Endothelial cell of umbilical vein (primary cell): ENCODE data around the gene GGACT. TPM values are rescaled to one million over a fixed set of nuclear protein-coding genes. Genes with fewer than 3 reads are reported as not detected.

Experiments used
- BruUV-seq: library from RNA; stranded (reverse); fragments of 400-500 nt; replicated peaks from 2 replicates; lab custom pipeline; 2021; lab: Mats Ljungman, UMichigan
- CTCF ChIA-PET: fragments of 300-600, 350-600 bp; sonication (Branson Sonifier 250); formaldehyde crosslinking; loops from one replicate; lab custom pipeline; 2021; ENCODE audit warnings: antibody characterized with exemption, inconsistent platforms; lab: Charles Lee
- POLR2A ChIA-PET: fragments of 300-600, 350-600 bp; sonication (Branson Sonifier 250); formaldehyde crosslinking; loops from one replicate; lab custom pipeline; 2021; ENCODE audit warnings: antibody characterized with exemption, inconsistent platforms; lab: Charles Lee
- DNase-seq: peaks from one replicate; pipeline ENCODE4 v3.0.0-alpha.2; 2011; ENCODE audit warnings: low read depth, low spot score
- FAIRE-seq: peaks from 2 replicates; lab custom pipeline; 2011; peaks lifted over from hg19 to GRCh38; lab: Jason Lieb, UNC
- H2AFZ ChIP-seq: 2 replicates; pipeline ENCODE4 v1.6.0; 2012; ENCODE audit warnings: low read depth, low read length, control low read depth, inconsistent platforms
- H3K27ac ChIP-seq: 2 replicates; pipeline ENCODE4 v1.5.1; 2011; ENCODE audit warnings: low read depth, mild to moderate bottlenecking, control low read depth, low read length, moderate library complexity; ENCODE audit not compliant: insufficient read depth
- H3K27me3 ChIP-seq, 2 experiments: 2 replicates each; pipeline versions ENCODE4 v1.6.0 to v1.6.1; 2011; ENCODE audit warnings: low read length in 2 of 2, mixed read lengths in 1 of 2; ENCODE audit not compliant: control insufficient read depth in 2 of 2, insufficient read depth in 2 of 2
- H3K36me3 ChIP-seq, 2 experiments: 2 replicates in 1 of 2; 3 replicates in 1 of 2; pipeline ENCODE4 v1.5.1; 2011; ENCODE audit warnings: low read length in 2 of 2, mild to moderate bottlenecking in 1 of 2, moderate library complexity in 1 of 2; ENCODE audit not compliant: control insufficient read depth in 2 of 2, insufficient read depth in 2 of 2; ENCODE audit errors: extremely low read depth in 1 of 2
- H3K4me1 ChIP-seq: 3 replicates; pipeline ENCODE4 v1.5.1; 2011; ENCODE audit warnings: mild to moderate bottlenecking, low read length; ENCODE audit not compliant: control insufficient read depth, insufficient read depth; ENCODE audit errors: extremely low read depth
- H3K4me2 ChIP-seq: 2 replicates; pipeline ENCODE4 v1.6.1; 2011; ENCODE audit warnings: low read length, control low read depth, mixed read lengths; ENCODE audit not compliant: insufficient read depth
- H3K4me3 ChIP-seq, 3 experiments: fragments of 200-600 bp in 1 of 3; sonication (generic), shearing (Covaris generic) in 1 of 3; replicated peaks in 1 of 3; 2 replicates each; pipeline ENCODE4 v1.5.1; 2011 to 2016; ENCODE audit warnings: control low read depth in 3 of 3, low read length in 3 of 3, mild to moderate bottlenecking in 2 of 3, inconsistent platforms in 1 of 3, low read depth in 1 of 3, moderate library complexity in 1 of 3; ENCODE audit not compliant: insufficient read depth in 1 of 3
- H3K79me2 ChIP-seq: 2 replicates; pipeline ENCODE4 v1.6.0; 2012; ENCODE audit warnings: low read length, inconsistent platforms; ENCODE audit not compliant: control insufficient read depth, insufficient read depth
- H3K9ac ChIP-seq: replicated peaks from 2 replicates; pipeline ENCODE3; 2011; ENCODE audit warnings: low read length, control low read depth; ENCODE audit not compliant: insufficient read depth; ENCODE audit errors: extremely low read depth
- H3K9me1 ChIP-seq: replicated peaks from 3 replicates; pipeline ENCODE4 v1.6.0; 2011; ENCODE audit warnings: mild to moderate bottlenecking, low read length; ENCODE audit not compliant: control insufficient read depth, insufficient read depth; ENCODE audit errors: extremely low read depth
- H3K9me3 ChIP-seq: replicated peaks from 2 replicates; pipeline ENCODE4 v1.5.1; 2012; ENCODE audit warnings: low read length, inconsistent platforms; ENCODE audit not compliant: control insufficient read depth, insufficient read depth
- H4K20me1 ChIP-seq: replicated peaks from 2 replicates; pipeline ENCODE3; 2011; ENCODE audit warnings: mild to moderate bottlenecking, low read length; ENCODE audit not compliant: control insufficient read depth, insufficient read depth; ENCODE audit errors: extremely low read depth
- CTCF ChIP-seq, 2 donors: IDR thresholded peaks; 1 replicate in 1 of 2; 2 replicates in 1 of 2; pipeline ENCODE4 v1.5.1; 2011; ENCODE audit warnings: low read length in 2 of 2, mild to moderate bottlenecking in 2 of 2, moderate library complexity in 2 of 2, control low read depth in 1 of 2, inconsistent platforms in 1 of 2, low read depth in 1 of 2; ENCODE audit not compliant: insufficient read depth in 1 of 2; ENCODE audit errors: extremely low read depth in 1 of 2
- EZH2 ChIP-seq: IDR thresholded peaks from 2 replicates; pipeline ENCODE4 v1.6.1; 2012; ENCODE audit warnings: borderline replicate concordance, low read depth, mild to moderate bottlenecking, moderate library complexity, low read length, inconsistent platforms; ENCODE audit not compliant: severe bottlenecking
- FOS ChIP-seq: IDR thresholded peaks from 2 replicates; pipeline ENCODE4 v1.6.1; 2011; ENCODE audit warnings: mild to moderate bottlenecking, low read length, moderate library complexity, borderline replicate concordance; ENCODE audit not compliant: insufficient read depth
- GATA2 ChIP-seq: IDR thresholded peaks from 2 replicates; pipeline ENCODE4 v1.7.0; 2011; ENCODE audit warnings: low read depth, mild to moderate bottlenecking, moderate library complexity, mixed read lengths, low read length; ENCODE audit not compliant: insufficient read length, insufficient read depth
- JUN ChIP-seq: IDR thresholded peaks from 2 replicates; pipeline ENCODE4 v1.6.1; 2011; ENCODE audit warnings: borderline replicate concordance, low read depth; ENCODE audit not compliant: insufficient read length, insufficient read depth
- MAX ChIP-seq: IDR thresholded peaks from 2 replicates; pipeline ENCODE4 v1.6.1; 2011; ENCODE audit not compliant: insufficient read depth, insufficient read length
- MYC ChIP-seq: IDR thresholded peaks from one replicate; pipeline ENCODE4 v1.6.1; 2011; ENCODE audit warnings: mild to moderate bottlenecking, low read depth, low read length
- POLR2A ChIP-seq: IDR thresholded peaks from 2 replicates; pipeline ENCODE4 v1.6.1; 2012; ENCODE audit warnings: low read depth, mild to moderate bottlenecking, control low read depth, low read length
- POLR2AphosphoS5 ChIP-seq: IDR thresholded peaks from 2 replicates; pipeline ENCODE4 v1.6.1; 2012; ENCODE audit warnings: low read depth, mild to moderate bottlenecking, control low read depth, low read length, moderate library complexity; ENCODE audit not compliant: insufficient read depth
- dilution Hi-C: fragments of 300-500 bp; cut with MboI; formaldehyde crosslinking; loops from one replicate; pipeline ENCODE4 v1.15.0; 2019; ENCODE audit warnings: low sequenced_read_pairs; ENCODE audit not compliant: extremely low pct_ligation_motif_present
- intact Hi-C: fragments of 100-400 bp; cut with micrococcal nuclease; formaldehyde crosslinking; loops from one replicate; pipeline ENCODE4 v1.10.0; 2022
- polyA plus RNA-seq, 4 experiments: library from polyadenylated mRNA; depleted of rRNA in 3 of 4; stranded (reverse) in 3 of 4; unstranded in 1 of 4; fragments of >200 nt; gene quantifications; 2 replicates each; pipeline versions ENCODE4 v1.2.1 to v1.2.3, GENCODE V29; 2011 to 2012; ENCODE audit warnings: missing spikeins in 1 of 4
- total RNA-seq: library from RNA; stranded (reverse); gene quantifications from 2 replicates; pipeline ENCODE4 v1.2.3, GENCODE V29; 2021

The GGACT gene
- total and polyA plus RNA-seq, 2 donors (not counting 3 experiments of a cell fraction or from before 2014, with no cell fraction given): 2.5 to 6.5 TPM

GRCh38 chr13:100589178-100589725 is 663 bp upstream of the GGACT start:
- H3K27ac ChIP-seq: no peak overlapping the region
- ChIA-PET POLR2A (interaction anchor here (0.6 kb wide), 1 partner anchor 84 kb away, joined by 3 read pairs; no protein-coding TSS in a partner anchor), CTCF (interaction anchor here (9.8 kb wide), 1 partner anchor 15 kb away, joined by 80 read pairs; no protein-coding TSS in a partner anchor)
- dilution Hi-C loops: no loop called here
- no peaks in the 10 kb centered on the region for H3K36me3 ChIP-seq
- peak; percentile 41 for DNase-seq
- H3K4me2 ChIP-seq: peak overlapping the region; percentile 23
- TF ChIP-seq JUN (peak; percentile 31), POLR2AphosphoS5 (no peak)
- BruUV-seq: no TSS peak
- no peaks in the 10 kb centered on the region for H3K9me1 ChIP-seq
- intact Hi-C loops: loop anchor here (5.0 kb wide), 1 partner anchor 288 kb away; no protein-coding TSS in a partner anchor
- H4K20me1 ChIP-seq: no peaks in the 10 kb centered on the region
- H3K27me3 ChIP-seq: no peaks in the 10 kb centered on the region
- H3K4me1 ChIP-seq: peaks cover 15% of the 10 kb centered on the region
- no peaks in the 10 kb centered on the region for H3K79me2 ChIP-seq
- no peaks in the 10 kb centered on the region for H3K9me3 ChIP-seq
- peak; percentile 18 for FAIRE-seq
- H2AFZ ChIP-seq: peak overlapping the region; percentile 50
- H3K9ac ChIP-seq: no peak overlapping the region
- H3K4me3 ChIP-seq: no peak overlapping the region

GRCh38 chr13:100584896-100585295 is 3.7 kb downstream of the GGACT start:
- BruUV-seq: no TSS peak
- FAIRE-seq (no peak), DNase-seq (no peak)
- H4K20me1 ChIP-seq: no peaks in the 10 kb centered on the region
- H3K4me3 ChIP-seq: no peak overlapping the region
- H3K4me1 ChIP-seq: peaks cover 8% of the 10 kb centered on the region
- POLR2A ChIA-PET: no interaction called here
- H2AFZ ChIP-seq: no peak overlapping the region
- no peak for TF ChIP-seq POLR2A
- TF ChIP-seq MYC: no peak
- TF ChIP-seq CTCF (IDR thresholded peaks at IDR 0.05; ENCODE audit: extremely low read depth in 1 of 2, insufficient read depth in 1 of 2, low read depth in 1 of 2, low read length in 2 of 2): no peak
- TF ChIP-seq JUN: no peak
- no peak for TF ChIP-seq POLR2AphosphoS5
- no peak for TF ChIP-seq MAX
- TF ChIP-seq FOS: no peak
- no peak for TF ChIP-seq GATA2
- TF ChIP-seq EZH2: no peak
- CTCF ChIA-PET: interaction anchor here (9.8 kb wide), 1 partner anchor 11 kb away, joined by 80 read pairs; no protein-coding TSS in a partner anchor
- no peaks in the 10 kb centered on the region for H3K9me3 ChIP-seq
- no peaks in the 10 kb centered on the region for H3K36me3 ChIP-seq
- intact Hi-C loops: loop anchor here (5.0 kb wide), 1 partner anchor 292 kb away; no protein-coding TSS in a partner anchor
- no peaks in the 10 kb centered on the region for H3K9me1 ChIP-seq
- no peaks in the 10 kb centered on the region for H3K27me3 ChIP-seq
- H3K79me2 ChIP-seq: no peaks in the 10 kb centered on the region
- no peak overlapping the region for H3K4me2 ChIP-seq
- dilution Hi-C loops: no loop called here
- no peak overlapping the region for H3K27ac ChIP-seq
- no peak overlapping the region for H3K9ac ChIP-seq
